Measurements from ENCODE around the gene AKAP8L. TPM values are rescaled to one million over a fixed set of nuclear protein-coding genes. Genes with fewer than 3 reads are reported as not detected.

AKAP8L gene
- total RNA-seq, 2 donors from 2014 or later, result 190 to 237 TPM

DNA sequence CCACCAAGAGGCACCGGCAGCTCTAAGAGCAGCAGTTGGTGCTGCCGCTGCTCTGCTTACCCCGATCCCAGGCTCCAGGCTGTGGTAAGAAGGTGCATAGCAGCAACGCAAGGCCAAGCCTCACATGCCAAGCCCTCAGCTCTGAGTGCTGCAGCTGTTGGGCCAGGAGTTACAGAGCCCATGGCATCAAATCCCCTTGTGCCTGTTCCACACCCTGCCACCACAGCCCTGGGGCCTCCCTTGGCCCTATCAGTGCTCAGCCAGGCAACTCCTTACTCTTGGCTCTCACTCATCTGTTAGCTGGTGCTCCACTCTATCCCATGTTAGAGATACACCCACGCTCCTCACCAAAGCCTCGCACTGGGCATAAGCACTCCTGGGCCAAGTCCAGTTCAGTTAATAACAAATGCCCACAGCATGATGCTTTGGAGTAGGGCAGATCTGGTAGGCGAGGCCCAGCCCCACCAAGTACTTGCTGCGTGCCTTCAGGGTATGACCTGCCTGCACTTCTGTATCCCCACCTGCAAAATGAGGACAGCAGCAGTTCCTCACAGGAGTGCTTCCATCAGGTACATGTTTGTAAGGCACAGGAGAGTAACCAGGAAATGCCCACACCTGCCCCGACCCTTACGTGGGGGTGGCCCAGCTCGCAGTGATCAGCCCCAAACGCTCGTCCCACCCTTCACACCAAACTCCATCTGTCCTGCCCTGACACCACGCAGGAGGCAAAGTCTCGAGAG is 16.2 kb downstream of the AKAP8L start:
- H3K36me3 ChIP-seq (ENCODE audit: control insufficient read depth, insufficient read depth, low read length), result peaks cover 56% of the 10 kb centered on the region
- Mint-ChIP-seq H3K36me3 (ENCODE audit: low read depth) (peaks cover 47% of the 10 kb centered on the region), H3K4me1 (peaks cover 11% of the 10 kb centered on the region), H3K9me3 (no peaks in the 10 kb centered on the region), H3K27ac (peak overlapping the region; percentile 70), H3K27me3 (ENCODE audit: insufficient read depth) (no peaks in the 10 kb centered on the region), H3K4me3 (no peak overlapping the region)
- H3K4me1 ChIP-seq (ENCODE audit: control insufficient read depth, insufficient read depth, low read length), result peaks cover 10% of the 10 kb centered on the region
- no peak for TF ChIP-seq CTCF (conservative IDR thresholded peaks at IDR 0.05)
- no peak overlapping the region for H3K27ac ChIP-seq (ENCODE audit: low read depth, low read length)
- peak; percentile 38 for DNase-seq
- H3K9me3 ChIP-seq (ENCODE audit: control insufficient read depth, low read length), result no peaks in the 10 kb centered on the region
- no peak overlapping the region for H3K4me3 ChIP-seq (ENCODE audit: low read length)
- H3K9ac ChIP-seq (ENCODE audit: extremely low read depth, low read length, poor library complexity, severe bottlenecking), result no peak overlapping the region
- no peaks in the 10 kb centered on the region for H3K27me3 ChIP-seq (ENCODE audit: control insufficient read depth, insufficient read depth, low read length, poor library complexity, severe bottlenecking)
- 95% methylated on average over 8 to 15 of the region's 15 CpGs for WGBS, 2 experiments (ENCODE audit: insufficient coverage in 1 of 2, insufficient read length in 1 of 2)

DNA sequence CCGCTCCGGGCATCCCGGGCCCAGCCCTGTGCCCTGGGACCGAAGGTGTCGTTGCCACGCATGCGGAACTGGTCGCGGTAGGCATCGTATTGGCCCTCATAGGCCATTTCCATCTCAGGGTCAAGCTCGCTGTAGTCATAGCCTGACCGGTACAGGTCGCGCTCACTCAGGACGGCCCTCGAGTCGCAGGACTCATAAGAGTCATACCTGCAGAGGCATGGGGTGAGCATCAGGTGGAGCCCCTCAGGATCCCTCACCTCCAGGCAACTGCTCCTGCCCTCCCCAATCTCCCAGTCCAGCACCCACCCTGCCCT is 17.4 kb downstream of the AKAP8L start:
- Mint-ChIP-seq H3K4me1 (peaks cover 11% of the 10 kb centered on the region), H3K9me3 (no peaks in the 10 kb centered on the region), H3K27me3 (ENCODE audit: insufficient read depth) (no peaks in the 10 kb centered on the region), H3K27ac (no peak overlapping the region), H3K36me3 (ENCODE audit: low read depth) (peaks cover 56% of the 10 kb centered on the region), H3K4me3 (no peak overlapping the region)
- H3K9ac ChIP-seq (ENCODE audit: extremely low read depth, low read length, poor library complexity, severe bottlenecking), result no peak overlapping the region
- TF ChIP-seq CTCF (conservative IDR thresholded peaks at IDR 0.05), result no peak
- no peaks in the 10 kb centered on the region for H3K27me3 ChIP-seq (ENCODE audit: control insufficient read depth, insufficient read depth, low read length, poor library complexity, severe bottlenecking)
- H3K4me3 ChIP-seq (ENCODE audit: low read length), result no peak overlapping the region
- DNase-seq, result peak; percentile 36
- no peaks in the 10 kb centered on the region for H3K9me3 ChIP-seq (ENCODE audit: control insufficient read depth, low read length)
- WGBS, 2 experiments (ENCODE audit: insufficient coverage in 1 of 2, insufficient read length in 1 of 2), result 97 to 98% methylated on average over 7 to 17 of the region's 17 CpGs
- peaks cover 65% of the 10 kb centered on the region for H3K36me3 ChIP-seq (ENCODE audit: control insufficient read depth, insufficient read depth, low read length)
- peaks cover 10% of the 10 kb centered on the region for H3K4me1 ChIP-seq (ENCODE audit: control insufficient read depth, insufficient read depth, low read length)
- no peak overlapping the region for H3K27ac ChIP-seq (ENCODE audit: low read depth, low read length)

DNA sequence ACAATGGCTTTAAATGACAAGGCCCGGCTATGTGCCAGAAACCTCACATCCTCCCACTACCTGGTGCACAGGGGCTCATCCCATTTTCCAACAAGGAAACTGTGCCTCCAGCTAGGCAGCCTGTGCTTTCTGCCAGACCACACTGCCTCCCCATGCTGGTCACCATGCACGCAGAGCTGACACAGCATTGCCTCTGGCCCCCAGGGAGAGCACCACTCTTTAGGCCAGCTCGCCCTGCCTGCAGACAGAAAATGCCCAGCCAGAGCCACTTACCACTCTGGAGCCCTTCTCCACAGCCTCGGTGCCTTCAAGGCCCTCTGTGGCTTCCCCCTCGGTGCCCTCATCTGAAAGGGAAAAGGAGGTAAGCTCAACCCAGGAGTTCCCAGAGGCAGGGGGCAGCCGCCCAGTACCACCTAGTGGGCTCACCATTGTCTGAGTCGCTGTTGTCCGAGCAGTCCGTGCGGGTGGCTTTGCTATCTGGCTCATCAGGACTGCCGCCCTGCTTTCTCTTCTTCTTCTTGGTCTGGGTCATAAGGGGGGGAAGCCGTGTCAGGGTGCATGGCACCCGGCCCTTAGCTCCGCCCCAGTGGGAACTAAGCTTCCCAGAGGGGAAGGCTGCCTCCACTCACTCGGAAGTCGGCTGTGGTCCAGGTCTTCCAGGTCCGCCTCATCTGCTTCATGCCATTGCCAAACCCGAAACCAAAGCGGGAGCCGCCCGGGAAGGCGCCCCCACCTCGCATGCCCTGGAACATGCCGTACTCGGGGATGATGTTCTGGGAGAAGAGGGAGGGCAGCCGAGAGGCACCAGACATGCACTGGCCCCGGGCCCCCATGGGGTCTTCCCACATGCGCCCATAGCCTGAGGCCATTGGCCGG is 18.0 kb downstream of the AKAP8L start:
- H3K36me3 ChIP-seq (ENCODE audit: control insufficient read depth, insufficient read depth, low read length), result peaks cover 70% of the 10 kb centered on the region
- no peak overlapping the region for H3K27ac ChIP-seq (ENCODE audit: low read depth, low read length)
- peak; percentile 22 for DNase-seq
- peaks cover 10% of the 10 kb centered on the region for H3K4me1 ChIP-seq (ENCODE audit: control insufficient read depth, insufficient read depth, low read length)
- peaks cover 11% of the 10 kb centered on the region for H3K4me1 Mint-ChIP-seq
- H3K4me3 Mint-ChIP-seq, result no peak overlapping the region
- no peaks in the 10 kb centered on the region for H3K9me3 ChIP-seq (ENCODE audit: control insufficient read depth, low read length)
- TF ChIP-seq CTCF (conservative IDR thresholded peaks at IDR 0.05), result no peak
- H3K27ac Mint-ChIP-seq, result no peak overlapping the region
- no peak overlapping the region for H3K4me3 ChIP-seq (ENCODE audit: low read length)
- H3K9me3 Mint-ChIP-seq, result no peaks in the 10 kb centered on the region
- H3K9ac ChIP-seq (ENCODE audit: extremely low read depth, low read length, poor library complexity, severe bottlenecking), result no peak overlapping the region
- peaks cover 57% of the 10 kb centered on the region for H3K36me3 Mint-ChIP-seq (ENCODE audit: low read depth)
- H3K27me3 ChIP-seq (ENCODE audit: control insufficient read depth, insufficient read depth, low read length, poor library complexity, severe bottlenecking), result no peaks in the 10 kb centered on the region
- 94 to 95% methylated on average over 17 to 29 of the region's 29 CpGs for WGBS, 2 experiments (ENCODE audit: insufficient coverage in 1 of 2, insufficient read length in 1 of 2)
- no peaks in the 10 kb centered on the region for H3K27me3 Mint-ChIP-seq (ENCODE audit: insufficient read depth)

Measured in endodermal cell (in vitro differentiated cells).